CD4-positive, alpha-beta T cell treated with Interleukin-2 at 100 ng/mL for 4 hours (primary cell): ENCODE data around the gene EP400.

Experiments used
- DNase-seq: peaks from one replicate; pipeline ENCODE4 v3.0.0-alpha.2; 2020; ENCODE audit warnings: low spot score

Gene EP400, protein sequence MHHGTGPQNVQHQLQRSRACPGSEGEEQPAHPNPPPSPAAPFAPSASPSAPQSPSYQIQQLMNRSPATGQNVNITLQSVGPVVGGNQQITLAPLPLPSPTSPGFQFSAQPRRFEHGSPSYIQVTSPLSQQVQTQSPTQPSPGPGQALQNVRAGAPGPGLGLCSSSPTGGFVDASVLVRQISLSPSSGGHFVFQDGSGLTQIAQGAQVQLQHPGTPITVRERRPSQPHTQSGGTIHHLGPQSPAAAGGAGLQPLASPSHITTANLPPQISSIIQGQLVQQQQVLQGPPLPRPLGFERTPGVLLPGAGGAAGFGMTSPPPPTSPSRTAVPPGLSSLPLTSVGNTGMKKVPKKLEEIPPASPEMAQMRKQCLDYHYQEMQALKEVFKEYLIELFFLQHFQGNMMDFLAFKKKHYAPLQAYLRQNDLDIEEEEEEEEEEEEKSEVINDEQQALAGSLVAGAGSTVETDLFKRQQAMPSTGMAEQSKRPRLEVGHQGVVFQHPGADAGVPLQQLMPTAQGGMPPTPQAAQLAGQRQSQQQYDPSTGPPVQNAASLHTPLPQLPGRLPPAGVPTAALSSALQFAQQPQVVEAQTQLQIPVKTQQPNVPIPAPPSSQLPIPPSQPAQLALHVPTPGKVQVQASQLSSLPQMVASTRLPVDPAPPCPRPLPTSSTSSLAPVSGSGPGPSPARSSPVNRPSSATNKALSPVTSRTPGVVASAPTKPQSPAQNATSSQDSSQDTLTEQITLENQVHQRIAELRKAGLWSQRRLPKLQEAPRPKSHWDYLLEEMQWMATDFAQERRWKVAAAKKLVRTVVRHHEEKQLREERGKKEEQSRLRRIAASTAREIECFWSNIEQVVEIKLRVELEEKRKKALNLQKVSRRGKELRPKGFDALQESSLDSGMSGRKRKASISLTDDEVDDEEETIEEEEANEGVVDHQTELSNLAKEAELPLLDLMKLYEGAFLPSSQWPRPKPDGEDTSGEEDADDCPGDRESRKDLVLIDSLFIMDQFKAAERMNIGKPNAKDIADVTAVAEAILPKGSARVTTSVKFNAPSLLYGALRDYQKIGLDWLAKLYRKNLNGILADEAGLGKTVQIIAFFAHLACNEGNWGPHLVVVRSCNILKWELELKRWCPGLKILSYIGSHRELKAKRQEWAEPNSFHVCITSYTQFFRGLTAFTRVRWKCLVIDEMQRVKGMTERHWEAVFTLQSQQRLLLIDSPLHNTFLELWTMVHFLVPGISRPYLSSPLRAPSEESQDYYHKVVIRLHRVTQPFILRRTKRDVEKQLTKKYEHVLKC (N-terminal part only)

DNA sequence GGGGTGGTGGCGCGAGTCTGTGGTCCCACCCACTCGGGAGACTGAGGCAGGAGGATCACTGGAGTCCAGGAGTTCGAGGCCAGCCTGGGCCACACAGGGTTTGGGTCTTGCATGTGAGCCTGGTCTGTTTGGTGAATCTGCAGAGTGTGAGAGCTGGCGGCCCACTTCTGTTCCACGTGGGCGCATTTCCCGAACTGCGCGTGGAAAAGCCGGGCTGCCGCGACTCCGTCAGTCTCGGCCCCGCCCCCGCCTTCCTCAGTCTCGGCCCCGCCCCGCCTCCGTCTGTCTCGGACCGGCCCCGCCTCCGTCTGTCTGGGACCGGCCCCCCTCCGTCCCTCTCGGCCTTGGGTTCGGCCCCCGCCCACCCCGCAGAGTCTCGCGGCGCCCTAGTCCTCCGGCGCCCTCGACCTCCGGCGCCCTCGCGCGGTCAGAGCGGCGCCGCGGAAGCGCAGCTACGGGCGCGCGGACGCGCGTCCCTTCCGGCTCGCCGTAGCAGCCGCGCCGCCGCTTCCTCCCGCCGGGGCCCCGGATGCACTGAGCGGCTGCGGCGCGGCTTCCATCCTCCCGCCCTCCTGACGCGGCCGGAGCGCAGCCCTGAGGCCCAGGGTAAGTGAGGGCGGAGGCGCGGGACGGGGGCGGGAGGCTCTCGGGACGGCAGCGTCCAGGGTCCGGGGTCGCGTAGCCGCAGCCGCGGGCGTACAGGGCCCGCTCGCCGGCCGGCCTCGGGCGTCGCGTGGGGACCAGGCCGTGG, at the start of gene EP400:
EP400 (plus strand) TSS at position 512 of the 751 bp plus-strand sequence. CDS start 10,678 bp downstream, outside the sequence.
- peak; percentile 95 for DNase-seq

DNA sequence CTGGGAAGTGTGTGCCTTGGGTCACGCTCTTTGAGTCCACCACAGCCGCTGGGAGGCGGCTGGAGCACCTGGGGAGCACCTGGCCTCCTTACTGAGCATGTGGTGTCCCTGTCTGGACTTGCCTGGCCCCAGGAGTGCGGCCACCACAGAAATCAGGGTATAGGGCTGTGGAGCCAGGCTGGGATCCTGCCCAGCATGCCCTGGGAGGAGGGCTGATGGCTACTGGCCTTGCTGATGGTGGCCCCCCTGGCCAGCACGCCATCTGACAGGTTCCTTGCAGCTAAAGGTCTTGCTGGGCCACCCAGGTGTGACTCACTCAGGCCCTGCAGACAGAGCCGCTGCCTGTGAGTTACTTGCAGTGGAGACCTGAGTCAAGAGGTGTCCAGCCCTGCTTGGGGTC, 49.3 kb upstream of the EP400 start:
- no peak for DNase-seq

DNA sequence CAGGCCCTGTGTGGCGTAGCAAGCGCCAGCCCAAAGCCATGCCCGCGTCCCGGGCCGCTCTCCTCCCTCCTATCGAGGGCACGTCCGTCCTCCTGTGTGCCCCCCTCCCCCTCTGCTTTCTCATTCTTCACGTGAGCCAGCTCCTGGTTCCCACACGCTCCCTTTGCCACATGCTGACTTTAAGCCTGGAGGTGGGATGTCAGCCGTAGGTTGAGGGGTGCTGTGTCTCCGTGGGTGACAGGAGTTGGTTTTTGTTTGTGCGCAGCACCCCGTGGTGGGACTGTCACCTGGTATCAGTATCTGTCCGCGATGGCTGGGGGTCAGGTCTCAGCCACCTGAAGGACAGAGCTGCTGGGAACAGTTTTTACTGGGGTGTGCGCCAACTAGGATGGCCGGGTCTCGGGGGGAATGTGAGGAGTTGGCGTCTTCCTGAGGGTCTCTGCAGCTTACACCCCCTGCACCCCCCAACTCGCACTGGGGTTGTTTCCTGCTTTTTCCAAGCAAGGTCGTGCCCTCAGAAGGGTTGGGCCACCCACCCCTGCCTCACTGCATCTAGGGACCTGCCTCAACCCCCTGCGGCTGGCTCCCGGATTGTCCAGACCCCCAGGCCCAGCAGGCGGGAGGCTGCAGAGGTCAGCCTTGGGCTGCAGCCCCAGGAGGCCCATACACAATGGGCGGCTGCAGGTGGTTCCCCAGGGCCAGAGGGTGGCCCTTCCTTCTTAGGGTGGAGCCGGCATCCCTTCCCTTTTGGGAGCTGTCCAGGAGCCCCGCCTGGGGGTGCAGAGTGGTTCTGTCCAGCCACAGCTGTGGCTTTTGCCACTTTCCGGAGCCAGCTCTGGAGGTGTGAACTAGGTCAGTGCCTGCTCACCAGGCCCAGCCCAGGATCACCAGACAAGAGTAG, 48.1 kb upstream of the EP400 start:
- DNase-seq: no peak

DNA sequence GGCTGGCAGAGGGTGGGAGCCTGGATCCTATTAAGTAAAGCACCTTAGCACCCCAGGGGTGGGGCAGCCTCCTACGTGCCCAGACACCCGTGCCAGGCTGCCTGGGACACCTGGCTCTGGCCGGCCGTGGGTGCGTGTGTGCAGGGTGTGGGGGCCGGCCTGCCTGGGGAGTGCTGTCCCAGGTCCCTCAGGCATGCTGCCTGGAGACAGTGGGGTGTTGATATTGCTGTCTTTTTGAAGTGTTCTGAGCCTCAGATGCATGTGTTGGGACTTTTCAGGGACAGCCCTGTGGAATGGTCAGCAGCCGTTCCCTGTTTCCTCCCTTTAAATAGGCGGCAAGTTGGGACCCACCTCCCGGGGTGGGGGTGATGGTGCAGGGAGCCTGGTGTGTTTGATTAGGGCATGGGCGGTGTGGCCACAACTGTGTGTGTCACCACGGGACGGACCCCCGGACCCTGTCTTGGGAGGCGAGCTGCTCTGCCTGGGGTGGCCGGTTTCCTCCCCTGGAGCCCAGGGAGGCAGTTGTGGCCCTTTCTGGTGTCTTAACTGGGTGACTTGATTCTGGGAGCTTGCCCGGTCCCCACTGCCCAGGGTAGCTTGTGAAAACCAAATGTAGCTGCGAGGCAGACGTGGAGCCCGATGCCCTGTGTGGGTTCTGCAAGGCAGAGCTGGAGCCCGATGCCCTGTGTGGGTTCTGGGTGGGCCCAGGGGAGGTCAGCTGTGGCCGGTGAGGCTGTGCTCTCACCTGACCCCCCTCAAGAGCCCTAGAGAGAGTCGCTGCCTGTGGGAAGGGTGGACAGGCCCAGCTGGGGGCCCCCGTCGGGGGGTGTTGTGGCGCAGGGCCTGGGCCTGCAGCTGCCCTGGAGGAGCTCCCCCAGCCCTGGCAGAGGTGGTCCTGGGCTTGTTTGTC, 47.2 kb upstream of the EP400 start:
- no peak for DNase-seq

DNA sequence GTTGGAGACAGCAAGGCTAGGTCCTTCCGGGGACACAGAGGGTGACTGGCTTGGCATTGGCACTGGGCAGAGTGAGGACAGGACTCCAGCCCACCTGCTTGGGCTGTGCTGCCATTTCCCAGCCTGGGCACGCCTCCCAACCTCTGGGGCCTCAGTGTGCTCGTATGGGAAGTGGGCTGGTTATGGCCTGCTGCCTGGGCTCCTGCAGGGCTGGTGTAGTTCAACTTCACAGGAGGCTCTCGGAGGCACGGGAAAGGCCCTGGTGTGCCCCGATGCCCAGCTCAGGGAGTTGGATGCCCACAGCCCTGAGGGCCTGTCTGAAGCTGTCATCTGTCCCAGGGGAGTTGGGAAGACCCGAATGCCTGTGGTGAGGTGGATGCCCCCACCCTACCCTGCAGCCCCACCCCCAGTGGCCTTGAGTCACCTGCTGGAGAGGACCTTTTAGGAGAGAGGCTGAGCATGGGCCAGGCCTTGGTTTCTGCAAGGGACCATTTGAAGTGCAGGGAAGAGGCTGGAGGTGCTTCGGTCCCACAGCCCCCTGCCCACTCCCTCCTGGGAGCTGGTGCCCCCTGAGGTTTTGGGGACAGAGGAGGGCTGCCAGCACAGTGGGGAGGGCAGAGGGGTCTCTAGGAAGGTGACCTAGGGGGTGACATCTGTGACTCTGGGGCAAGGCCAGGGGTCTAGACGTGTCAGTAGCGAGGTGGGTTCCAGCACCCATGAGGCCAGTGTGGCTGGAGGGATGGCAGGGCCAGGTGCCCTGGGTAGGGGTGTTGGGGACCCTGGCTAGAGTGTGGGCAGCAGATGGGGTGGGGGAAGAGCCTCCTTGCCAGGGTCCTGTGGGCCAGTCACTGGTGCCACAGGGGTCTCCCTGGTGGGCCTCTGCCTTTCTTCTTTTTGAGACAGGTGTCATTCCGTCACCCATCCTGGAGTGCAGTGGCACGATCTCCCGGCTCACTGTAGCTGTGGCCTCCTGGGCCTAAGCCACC, 46.2 kb upstream of the EP400 start:
- no peak for DNase-seq

DNA sequence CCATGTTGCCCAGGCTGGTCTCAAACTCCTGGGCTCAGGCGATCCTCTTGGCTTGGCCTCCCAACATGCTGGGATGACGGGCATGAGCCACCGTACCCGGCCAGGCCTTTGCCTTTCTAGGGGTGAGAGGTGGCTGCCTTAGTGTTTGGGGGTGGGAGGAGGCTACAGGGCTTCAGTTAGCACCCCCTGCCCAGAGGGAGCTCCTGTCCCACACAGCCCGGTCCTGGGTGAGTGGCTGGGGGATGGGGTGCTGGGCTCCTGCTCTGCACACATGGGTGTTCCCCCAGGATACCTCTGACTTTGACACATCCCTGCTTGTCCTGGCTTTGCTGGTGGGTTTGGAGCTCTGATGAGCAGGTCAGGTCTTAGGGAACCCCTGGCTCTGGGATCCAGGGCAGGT, 45.4 kb upstream of the EP400 start:
- no peak for DNase-seq

DNA sequence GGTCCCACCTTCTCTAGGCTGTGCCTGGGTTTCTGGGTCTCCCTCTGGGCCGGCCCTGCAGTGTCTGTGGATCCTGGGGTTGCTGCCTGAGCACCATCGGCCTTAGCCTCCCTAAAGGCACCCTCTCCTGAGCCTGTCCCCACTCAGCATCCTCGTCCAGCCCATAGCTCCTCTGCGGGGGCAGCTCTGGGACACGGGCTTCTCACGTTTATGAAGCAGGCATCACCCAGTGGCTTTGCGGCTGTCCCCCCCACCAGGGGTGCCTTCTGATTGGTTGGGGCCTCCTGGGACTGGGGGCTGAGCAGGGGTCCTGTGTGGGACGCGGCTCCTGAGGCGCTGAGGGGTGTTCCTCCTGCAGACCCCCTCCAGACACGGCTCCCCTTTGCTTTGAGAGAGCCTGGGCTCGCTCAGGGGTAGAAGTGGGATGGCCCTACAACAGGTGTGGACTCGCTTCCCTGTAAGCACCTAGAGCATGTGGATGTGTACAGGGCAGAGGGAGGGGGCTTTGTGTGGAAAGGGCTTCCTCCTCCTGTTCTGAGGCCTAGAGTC, 44.6 kb upstream of the EP400 start:
- DNase-seq: no peak

DNA sequence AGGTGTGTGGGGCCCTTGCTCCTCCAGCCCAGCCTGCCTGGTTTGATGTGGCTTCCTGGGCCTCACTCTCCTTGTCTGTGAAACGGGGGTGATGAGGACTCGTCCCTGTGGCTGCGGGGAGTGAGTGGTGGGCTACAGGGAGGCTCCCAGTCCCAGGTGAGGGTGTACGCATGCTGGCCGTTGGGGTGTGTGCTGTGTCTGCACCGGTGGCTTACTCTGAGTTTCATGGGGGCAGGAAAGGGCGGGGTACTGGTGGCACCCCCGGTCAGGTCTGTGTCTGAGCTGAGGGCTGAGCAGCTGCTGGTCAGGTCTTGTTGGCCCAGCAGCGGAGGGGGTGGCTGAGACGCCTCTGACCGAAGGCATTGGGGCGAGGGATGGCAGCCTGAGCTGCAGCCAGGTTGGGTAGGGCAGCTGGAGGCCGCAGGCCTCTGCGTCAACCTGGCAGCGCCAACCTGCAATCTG, 44.1 kb upstream of the EP400 start:
- no peak for DNase-seq

DNA sequence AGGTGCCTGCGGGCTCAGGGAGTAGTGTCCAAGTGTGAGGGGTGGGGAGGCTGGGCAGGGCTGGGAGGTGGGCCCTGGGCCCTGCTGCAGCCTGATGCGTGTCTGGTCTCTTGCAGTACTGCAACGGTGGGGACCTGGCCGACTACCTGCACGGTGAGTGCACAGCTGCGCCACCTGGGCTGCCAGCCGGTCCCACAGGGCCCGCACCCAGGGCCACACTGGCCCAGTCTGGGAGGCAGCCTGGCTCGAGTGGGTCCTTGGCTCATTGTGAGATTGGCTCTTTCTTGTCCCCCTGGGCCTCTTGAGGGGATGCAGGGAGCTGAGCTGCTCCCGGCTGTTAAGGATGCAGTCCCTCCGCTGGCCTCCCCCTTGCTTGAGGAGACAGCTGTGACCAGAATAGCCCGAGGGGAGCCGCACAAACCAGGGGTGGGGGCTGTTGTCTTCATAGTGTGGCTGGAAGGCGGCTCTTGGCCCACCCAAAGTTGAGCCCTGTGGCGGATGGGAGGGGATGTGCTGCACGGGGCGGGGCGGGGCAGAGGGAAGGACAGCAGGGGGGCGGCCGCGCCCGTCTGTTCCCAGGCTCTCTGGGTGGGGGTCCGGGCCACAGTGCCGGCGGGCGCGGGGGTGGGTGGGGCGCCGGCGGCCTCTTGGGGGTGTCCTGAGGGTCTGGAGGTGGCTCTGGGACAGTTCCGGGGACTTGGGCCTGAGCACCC, 42.2 kb upstream of the EP400 start:
- DNase-seq: no peak

DNA sequence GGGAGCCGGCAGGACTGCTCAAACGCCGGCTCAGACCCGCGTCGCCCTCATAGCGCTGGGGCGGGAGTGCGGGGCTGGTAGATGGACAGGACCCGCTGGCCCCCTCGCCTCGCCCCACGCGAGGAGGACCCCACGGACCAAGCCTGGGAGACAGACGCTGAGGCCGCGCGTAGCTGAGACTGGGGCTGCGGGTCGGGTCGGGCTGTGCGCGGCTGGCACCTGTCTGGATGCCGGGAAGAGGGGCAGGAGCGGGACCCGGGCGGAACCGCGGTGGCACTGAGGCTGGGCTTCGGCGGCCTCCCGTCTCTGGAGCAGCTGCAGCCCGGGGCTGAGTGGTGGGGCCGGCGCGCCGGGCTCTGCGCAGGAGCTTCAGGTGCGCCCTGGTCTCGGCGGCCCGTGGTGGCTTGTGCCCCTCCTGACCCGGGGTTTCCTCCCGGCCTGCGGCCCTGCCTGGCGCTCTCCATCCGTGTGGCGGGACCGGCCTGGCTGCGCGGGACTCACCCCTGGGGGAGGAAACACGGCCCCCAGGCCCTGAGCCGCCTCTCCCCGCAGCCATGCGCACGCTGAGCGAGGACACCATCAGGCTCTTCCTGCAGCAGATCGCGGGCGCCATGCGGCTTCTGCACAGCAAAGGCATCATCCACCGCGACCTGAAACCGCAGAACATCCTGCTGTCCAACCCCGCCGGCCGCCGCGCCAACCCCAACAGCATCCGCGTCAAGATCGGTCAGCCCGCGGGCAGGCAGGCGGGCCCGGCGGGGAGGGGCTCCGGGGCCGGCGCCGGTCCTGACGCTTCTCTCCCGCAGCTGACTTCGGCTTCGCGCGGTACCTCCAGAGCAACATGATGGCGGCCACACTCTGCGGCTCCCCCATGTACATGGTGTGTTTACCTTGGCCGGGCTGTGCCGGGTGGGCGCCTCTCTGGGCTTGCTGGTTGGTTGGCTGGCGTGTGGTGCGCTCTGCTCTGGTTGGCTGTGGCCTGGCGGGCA, 41.4 kb upstream of the EP400 start:
- no peak for DNase-seq

DNA sequence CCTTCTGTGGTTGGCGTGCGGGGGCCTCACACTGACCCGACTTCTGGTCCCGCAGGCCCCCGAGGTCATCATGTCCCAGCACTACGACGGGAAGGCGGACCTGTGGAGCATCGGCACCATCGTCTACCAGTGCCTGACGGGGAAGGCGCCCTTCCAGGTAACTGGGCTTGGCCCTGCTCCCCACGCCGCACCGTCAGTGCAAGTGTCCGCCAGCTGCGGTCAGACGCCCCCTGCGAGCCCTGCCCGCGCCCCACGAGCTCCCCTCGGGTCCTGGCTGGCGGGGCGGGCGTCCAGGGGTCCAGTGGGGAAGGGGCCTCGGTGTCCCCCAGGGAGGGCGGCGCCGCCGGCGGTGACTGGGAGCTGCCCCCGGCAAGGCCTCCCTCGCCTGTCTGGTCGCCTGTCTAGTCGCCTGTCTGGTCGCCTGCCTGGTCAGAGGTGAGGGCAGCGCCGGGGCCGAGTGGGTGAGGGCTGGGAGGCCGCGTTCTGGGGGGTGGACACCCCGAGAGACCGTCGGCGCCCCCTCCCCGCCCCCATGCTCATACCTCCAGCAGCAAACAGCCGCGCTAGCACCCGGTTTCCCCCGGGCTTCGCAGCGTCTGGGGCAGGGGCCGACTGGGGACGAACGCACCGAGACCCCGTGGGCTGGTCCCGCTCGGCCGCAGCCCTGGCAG, 40.5 kb upstream of the EP400 start:
- no peak for DNase-seq

DNA sequence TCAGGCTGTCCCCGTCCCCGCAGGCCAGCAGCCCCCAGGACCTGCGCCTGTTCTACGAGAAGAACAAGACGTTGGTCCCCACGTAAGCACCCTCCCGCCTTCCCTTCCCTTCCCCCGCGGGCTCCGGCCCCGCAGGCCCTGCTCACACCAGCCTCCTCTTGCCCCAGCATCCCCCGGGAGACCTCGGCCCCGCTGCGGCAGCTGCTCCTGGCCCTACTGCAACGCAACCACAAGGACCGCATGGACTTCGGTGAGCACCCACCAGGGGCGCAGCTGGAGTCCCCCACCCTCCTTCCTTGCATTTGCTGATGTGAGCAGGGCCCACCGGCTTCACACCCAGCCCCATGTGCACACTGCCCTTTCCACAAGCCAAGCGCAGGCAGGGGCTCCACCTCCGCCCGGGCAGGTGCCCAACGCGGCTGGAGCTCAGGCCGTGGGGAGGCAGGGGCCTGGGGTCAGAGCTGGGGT, 40.0 kb upstream of the EP400 start:
- DNase-seq: no peak

DNA sequence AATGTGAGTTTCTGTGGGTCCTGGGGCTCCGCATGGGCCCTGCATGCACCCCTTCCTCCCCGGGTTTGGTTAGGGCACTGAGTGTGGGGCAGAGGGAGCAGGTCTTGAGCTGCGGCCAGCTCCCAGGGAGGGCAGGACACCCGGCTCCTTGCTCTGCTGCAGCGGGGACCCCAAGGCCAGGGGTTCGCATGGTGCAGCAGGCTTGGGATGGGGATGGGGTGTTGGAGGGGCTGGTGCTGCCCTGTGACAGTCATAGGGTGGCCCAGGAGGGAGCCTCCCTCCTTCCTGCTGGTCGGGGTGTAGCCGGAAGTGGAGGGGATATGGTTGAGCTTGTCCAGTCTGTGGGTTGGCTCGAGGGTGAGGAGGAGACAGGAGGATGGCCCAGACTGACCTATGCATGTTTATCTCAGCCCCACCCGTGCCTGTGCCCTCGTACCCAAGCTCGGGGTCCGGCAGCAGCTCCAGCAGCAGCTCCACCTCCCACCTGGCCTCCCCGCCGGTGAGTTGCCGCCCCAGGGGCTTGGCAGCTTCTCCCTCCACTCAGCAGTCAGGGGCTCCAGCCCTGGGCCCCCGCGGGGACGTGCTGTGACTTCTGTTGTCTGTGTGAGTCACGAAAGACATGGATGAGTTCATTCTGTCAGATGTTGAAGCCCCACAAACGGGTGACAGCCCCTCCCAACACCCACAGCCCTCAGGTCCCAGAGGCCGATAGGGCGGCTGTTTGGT, 39.3 kb upstream of the EP400 start:
- DNase-seq: no peak

DNA sequence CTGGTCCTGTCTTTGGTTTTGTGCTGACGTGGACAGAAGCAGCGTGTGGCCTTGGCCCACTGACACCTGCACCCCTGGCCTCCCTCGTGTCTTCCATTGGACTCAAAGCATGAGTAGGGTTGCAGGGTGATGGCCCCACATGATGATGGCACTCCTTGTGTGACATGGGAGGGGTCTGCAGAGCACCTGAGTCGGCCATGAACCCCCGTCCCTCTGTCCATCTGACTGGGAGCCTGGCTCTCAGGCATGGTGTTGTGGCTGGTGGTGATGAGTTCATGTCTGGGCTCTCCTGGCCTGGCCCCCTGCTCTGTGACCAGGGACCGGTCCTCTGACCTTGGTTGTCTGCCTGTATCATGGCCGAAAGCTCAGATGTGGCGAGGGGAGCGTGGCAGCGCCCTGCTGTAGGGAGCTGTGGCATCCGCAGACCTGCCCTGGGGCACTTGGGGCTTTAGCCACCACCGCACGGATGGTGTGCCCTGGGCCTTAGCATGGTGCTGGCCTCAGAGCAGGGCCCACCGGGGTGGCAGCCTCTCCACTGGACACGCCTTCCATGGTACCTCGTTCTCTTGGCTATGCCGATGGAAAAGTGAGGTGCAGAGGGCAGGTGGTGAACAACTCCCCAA, 38.6 kb upstream of the EP400 start:
- DNase-seq: no peak
